H1 (cell line): ENCODE results near the gene PER2. TPM values are rescaled to one million over a fixed set of nuclear protein-coding genes. Genes with fewer than 3 reads are reported as not detected.
A peak's percentile ranks its signal among the peaks of the same experiment; 100 is the strongest.

ENCODE experiments used
- CTCF ChIA-PET: fragments of 300-600 bp; sonication (Branson Sonifier 250); formaldehyde crosslinking; loops from one replicate; lab custom pipeline; 2021; ENCODE audit not compliant: partially characterized antibody; lab: Charles Lee
- POLR2A ChIA-PET: fragments of 300-600 bp; sonication (Branson Sonifier 250); formaldehyde crosslinking; loops from one replicate; lab custom pipeline; 2021; ENCODE audit warnings: inconsistent platforms; ENCODE audit not compliant: partially characterized antibody; lab: Charles Lee
- DNase-seq, 2 experiments: peaks; one replicate each; pipeline versions ENCODE4 v3.0.0 to v3.0.0-alpha.2; 2010 to 2022; ENCODE audit warnings: low spot score in 2 of 2, low read depth in 1 of 2, mixed read lengths in 1 of 2
- FAIRE-seq: peaks from 2 replicates; lab custom pipeline; 2011; peaks lifted over from hg19 to GRCh38; lab: Jason Lieb, UNC
- H2AFZ ChIP-seq: 2 replicates; pipeline ENCODE4 v1.8.1; 2012; ENCODE audit warnings: low read length, inconsistent platforms
- H2AK5ac ChIP-seq: 2 replicates; pipeline ENCODE4 v1.6.1; 2013; ENCODE audit warnings: low read depth, low read length
- H2BK120ac ChIP-seq: replicated peaks from 2 replicates; pipeline ENCODE3; 2013; ENCODE audit warnings: low read depth, low read length, inconsistent platforms
- H2BK12ac ChIP-seq: 2 replicates; pipeline ENCODE4 v1.6.1; 2013; ENCODE audit warnings: low read depth, low read length
- H2BK15ac ChIP-seq: 2 replicates; pipeline ENCODE4 v1.6.1; 2013; ENCODE audit warnings: low read length
- H2BK20ac ChIP-seq: 2 replicates; pipeline ENCODE4 v1.6.1; 2013; ENCODE audit warnings: low read length
- H2BK5ac ChIP-seq: 2 replicates; pipeline ENCODE4 v1.6.1; 2013; ENCODE audit warnings: low read depth, low read length
- H3K14ac ChIP-seq: 2 replicates; pipeline ENCODE4 v1.6.1; 2013; ENCODE audit warnings: inconsistent platforms; ENCODE audit not compliant: insufficient read length
- H3K18ac ChIP-seq: 2 replicates; pipeline ENCODE4 v1.6.1; 2013; ENCODE audit warnings: low read length; ENCODE audit errors: extremely low read depth
- H3K23ac ChIP-seq: 2 replicates; pipeline ENCODE4 v1.6.1; 2013; ENCODE audit warnings: inconsistent platforms; ENCODE audit not compliant: insufficient read length
- H3K23me2 ChIP-seq: 2 replicates; pipeline ENCODE4 v1.6.1; 2013; ENCODE audit warnings: low read depth, low read length
- H3K27ac ChIP-seq: 2 replicates; pipeline ENCODE4 v1.6.1; 2011; ENCODE audit warnings: low read depth, low read length, inconsistent platforms
- H3K27me3 ChIP-seq, 4 experiments: replicated peaks in 1 of 4; 1 replicate in 1 of 4; 2 replicates in 3 of 4; pipeline versions ENCODE4 v1.6.1 to v1.8.1; 2011 to 2013; ENCODE audit warnings: low read length in 3 of 4, mild to moderate bottlenecking in 3 of 4, inconsistent platforms in 2 of 4, mixed read lengths in 2 of 4, moderate library complexity in 1 of 4; ENCODE audit not compliant: control insufficient read depth in 3 of 4, insufficient read depth in 3 of 4; ENCODE audit errors: extremely low read depth in 1 of 4
- H3K36me3 ChIP-seq, 4 experiments: 2 replicates each; pipeline versions ENCODE4 v1.6.1 to v1.8.1; 2011 to 2013; ENCODE audit warnings: mild to moderate bottlenecking in 4 of 4, low read length in 3 of 4, moderate library complexity in 2 of 4, control low read depth in 1 of 4, inconsistent platforms in 1 of 4; ENCODE audit not compliant: insufficient read depth in 4 of 4, control insufficient read depth in 2 of 4
- H3K4ac ChIP-seq: replicated peaks from 2 replicates; pipeline ENCODE3; 2013; ENCODE audit warnings: low read length, low read depth, mixed read lengths, inconsistent platforms; ENCODE audit not compliant: insufficient read length
- H3K4me1 ChIP-seq, 4 experiments: replicated peaks in 1 of 4; 1 replicate in 1 of 4; 2 replicates in 3 of 4; pipeline versions ENCODE4 v1.6.1 to v1.8.1; 2011 to 2013; ENCODE audit warnings: low read length in 3 of 4, inconsistent platforms in 2 of 4, mixed read lengths in 1 of 4; ENCODE audit not compliant: insufficient read depth in 4 of 4, control insufficient read depth in 3 of 4
- H3K4me2 ChIP-seq, 2 experiments: 2 replicates each; pipeline versions ENCODE4 v1.6.1 to v1.8.1; 2011 to 2013; ENCODE audit warnings: low read depth in 2 of 2, low read length in 2 of 2, control low read depth in 1 of 2, inconsistent platforms in 1 of 2, mild to moderate bottlenecking in 1 of 2; ENCODE audit not compliant: insufficient read depth in 1 of 2
- H3K4me3 ChIP-seq, 4 experiments: fragments of 200-600, 300-600 bp in 1 of 4; sonication (generic), shearing (Covaris generic), sonication (Bioruptor Twin) in 1 of 4; 2 replicates each; pipeline versions ENCODE4 v1.5.1 to v1.8.1; 2011 to 2016; ENCODE audit warnings: low read length in 4 of 4, low read depth in 3 of 4, control low read depth in 2 of 4, inconsistent platforms in 2 of 4, mild to moderate bottlenecking in 2 of 4, mixed read lengths in 1 of 4, moderate library complexity in 1 of 4; ENCODE audit not compliant: insufficient read depth in 2 of 4; ENCODE audit errors: extremely low read depth in 1 of 4
- H3K56ac ChIP-seq: replicated peaks from 2 replicates; pipeline ENCODE3; 2013; ENCODE audit warnings: low read depth, mild to moderate bottlenecking, mixed read lengths, low read length, inconsistent platforms; ENCODE audit not compliant: insufficient read length
- H3K79me1 ChIP-seq: 2 replicates; pipeline ENCODE4 v1.6.1; 2013; ENCODE audit warnings: low read depth, low read length, control low read depth
- H3K79me2 ChIP-seq, 2 experiments: 2 replicates each; pipeline versions ENCODE4 v1.6.1 to v1.8.1; 2012 to 2013; ENCODE audit warnings: low read length in 2 of 2, mild to moderate bottlenecking in 2 of 2, inconsistent platforms in 1 of 2; ENCODE audit not compliant: insufficient read depth in 2 of 2, control insufficient read depth in 1 of 2
- H3K9ac ChIP-seq, 4 experiments: replicated peaks in 1 of 4; 1 replicate in 1 of 4; 2 replicates in 3 of 4; pipeline versions ENCODE4 v1.6.1 to v1.8.1; 2011 to 2013; ENCODE audit warnings: low read depth in 3 of 4, low read length in 3 of 4, control low read depth in 2 of 4, mild to moderate bottlenecking in 2 of 4, moderate library complexity in 2 of 4, inconsistent platforms in 1 of 4; ENCODE audit errors: extremely low read depth in 1 of 4
- H3K9me3 ChIP-seq, 2 experiments: 2 replicates each; pipeline versions ENCODE4 v1.6.1 to v1.8.1; 2012 to 2013; ENCODE audit warnings: mild to moderate bottlenecking in 2 of 2, moderate library complexity in 2 of 2, control low read depth in 1 of 2, inconsistent platforms in 1 of 2, low read depth in 1 of 2, low read length in 1 of 2, mixed read lengths in 1 of 2; ENCODE audit not compliant: insufficient read depth in 2 of 2
- H4K20me1 ChIP-seq, 2 experiments: replicated peaks in 1 of 2; 2 replicates each; pipeline versions ENCODE3 to v1.8.1; 2011 to 2013; ENCODE audit warnings: inconsistent platforms in 2 of 2, low read length in 2 of 2, mild to moderate bottlenecking in 1 of 2; ENCODE audit not compliant: insufficient read depth in 2 of 2, control insufficient read depth in 1 of 2
- H4K5ac ChIP-seq: 2 replicates; pipeline ENCODE4 v1.6.1; 2013; ENCODE audit warnings: low read length, low read depth, mixed read lengths, inconsistent platforms; ENCODE audit not compliant: insufficient read length
- H4K8ac ChIP-seq: 2 replicates; pipeline ENCODE4 v1.8.0; 2013; ENCODE audit warnings: mild to moderate bottlenecking, moderate library complexity, low read length, inconsistent platforms; ENCODE audit not compliant: insufficient read depth; ENCODE audit errors: extremely low read depth
- H4K91ac ChIP-seq: replicated peaks from 2 replicates; pipeline ENCODE3; 2013; ENCODE audit warnings: low read length, mixed read lengths, inconsistent platforms; ENCODE audit not compliant: insufficient read length
- EP300 ChIP-seq, 2 experiments: IDR thresholded peaks; 1 replicate in 1 of 2; 2 replicates in 1 of 2; pipeline ENCODE4 v1.6.1; 2011 to 2012; ENCODE audit warnings: low read depth in 2 of 2, low read length in 2 of 2, mild to moderate bottlenecking in 2 of 2, borderline replicate concordance in 1 of 2, inconsistent platforms in 1 of 2, moderate library complexity in 1 of 2
- TEAD4 ChIP-seq: IDR thresholded peaks from 2 replicates; pipeline ENCODE4 v1.6.1; 2012; ENCODE audit warnings: low read depth, low read length, inconsistent platforms, mixed read lengths
- WGBS, 2 experiments: shearing (Covaris generic) in 1 of 2; methylation state at CpG; one replicate each; pipeline versions ENCODE4 v1.1.6 to v1.1.7; 2013 to 2015; ENCODE audit warnings: low lambda C conversion rate in 2 of 2, mixed read lengths in 2 of 2, inconsistent platforms in 1 of 2, low coverage in 1 of 2, missing lambda C conversion rate in 1 of 2; ENCODE audit not compliant: insufficient replicate concordance in 2 of 2, insufficient coverage in 1 of 2, insufficient read length in 1 of 2; ENCODE audit errors: extremely low coverage in 1 of 2, missing lambda C conversion rate in 1 of 2; 5-methylcytosine and 5-hydroxymethylcytosine counted together
- polyA plus RNA-seq, 7 experiments: library from polyadenylated mRNA; depleted of rRNA in 3 of 7; stranded (reverse) in 5 of 7; unstranded in 2 of 7; fragments of >200 nt in 5 of 7; fragments of 200-250 nt in 2 of 7; gene quantifications; 1 replicate in 5 of 7; 2 replicates in 1 of 7; 4 replicates in 1 of 7; pipeline versions ENCODE4 v1.2.1 to v1.2.3, GENCODE V29; 2011 to 2013; ENCODE audit warnings: missing spikeins in 2 of 7, mixed read lengths in 2 of 7
- total RNA-seq: library from RNA; stranded (reverse); fragmentation: NEBNext Ultra II Directional; extraction: Animal tissue kit (Norgen Biotek cat#: 25700); gene quantifications from 2 replicates; pipeline ENCODE4 v1.2.1, GENCODE V29; 2021

The PER2 gene
- total and polyA plus RNA-seq, 2 of the 8 experiments (the other 6 are each of a cell fraction or from before 2014, with no cell fraction given): 0.91 to 5.5 TPM

DNA sequence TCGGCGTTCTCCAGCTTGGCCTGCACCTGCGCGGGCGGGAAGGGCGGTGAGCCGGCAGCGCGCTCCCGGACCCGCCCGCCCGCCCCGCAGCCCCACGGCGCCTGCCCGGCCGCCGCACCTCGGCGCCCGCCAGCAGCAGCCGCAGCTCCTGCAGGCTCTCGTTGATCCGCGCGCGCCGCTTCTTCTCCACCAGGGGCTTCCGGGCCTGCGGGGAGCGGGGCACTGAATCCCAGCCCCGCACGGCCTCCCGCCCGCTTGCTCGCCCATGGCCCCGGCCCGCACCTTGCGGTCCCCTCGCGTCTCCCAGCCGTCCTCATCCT lies 48.9 kb downstream of the PER2 start:
- Histone ChIP-seq H3K4me2 (peak overlapping the region; percentile 70 to 94), H4K20me1 (peaks cover 0 to 10% of the 10 kb centered on the region in 2 experiments)

More for the DNA sequence above, 48.9 kb downstream of the PER2 start:
- Histone ChIP-seq H3K23ac (no peak overlapping the region), H2BK12ac (no peak overlapping the region), H3K36me3 (peaks cover 0 to 7% (median 0%) of the 10 kb centered on the region in 4 experiments; a peak in 1 of 8 replicates), H3K23me2 (peaks cover 18% of the 10 kb centered on the region; the same call in 1 of the 2 replicates), H3K9me3 (peaks cover 0 to 10% of the 10 kb centered on the region in 2 experiments; a peak in 2 of 4 replicates), H2BK20ac (no peak overlapping the region), H3K14ac (no peak overlapping the region), H3K79me1 (no peaks in the 10 kb centered on the region), H2BK120ac (no peak overlapping the region), H4K5ac (no peak overlapping the region), H3K9ac (peak overlapping the region in 2 of 4 experiments; percentile 54 to 65; a peak in 4 of 7 replicates), H3K4me1 (peaks cover 3 to 15% (median 7%) of the 10 kb centered on the region in 4 experiments), H3K27ac (no peak overlapping the region), H3K4ac (no peak overlapping the region), H2BK15ac (0 out of 2 replicates have a peak overlapping the region, but pooled peaks have one; percentile 46)
- ChIA-PET CTCF (no interaction called here), POLR2A (interaction anchor here (1.0 to 3.0 kb wide), 16 partner anchors 8 to 178 kb away, joined by 3 to 21 read pairs (median 5); partner anchors contain the start of gene PER2)
- TF ChIP-seq EP300 (IDR thresholded peaks at IDR 0.05; ENCODE audit: borderline replicate concordance in 1 of 2, low read depth in 2 of 2, low read length in 2 of 2) (no peak), TEAD4 (no peak)
- TF ChIP-seq, all 59 proteins: peak for 0
- no peak overlapping the region for H3K56ac ChIP-seq
- no peak overlapping the region for H4K91ac ChIP-seq
- FAIRE-seq: no peak
- WGBS, 2 experiments: 0% methylated on average over 4 of the region's 43 CpGs; no CpG with 5 or more reads in 1 of the 2 experiments
- H3K27me3 ChIP-seq: peaks cover 11 to 59% (median 49%) of the 10 kb centered on the region in 4 experiments
- peak overlapping the region; percentile 25 to 81 (median 44); a peak in 6 of 8 replicates for H3K4me3 ChIP-seq
- no peaks in the 10 kb centered on the region for H3K79me2 ChIP-seq
- H4K8ac ChIP-seq: peak overlapping the region; percentile 59
- peak overlapping the region; percentile 78 for H3K18ac ChIP-seq
- DNase-seq: no peak
- no peak overlapping the region for H2AFZ ChIP-seq
- H2AK5ac ChIP-seq: no peak overlapping the region
- no peak overlapping the region for H2BK5ac ChIP-seq
